ENCODE data around the gene EPS8L2. TPM values are rescaled to one million over a fixed set of nuclear protein-coding genes. Genes with fewer than 3 reads are reported as not detected.

The EPS8L2 gene
- polyA plus RNA-seq, 1 experiment = 11.0 TPM

DNA sequence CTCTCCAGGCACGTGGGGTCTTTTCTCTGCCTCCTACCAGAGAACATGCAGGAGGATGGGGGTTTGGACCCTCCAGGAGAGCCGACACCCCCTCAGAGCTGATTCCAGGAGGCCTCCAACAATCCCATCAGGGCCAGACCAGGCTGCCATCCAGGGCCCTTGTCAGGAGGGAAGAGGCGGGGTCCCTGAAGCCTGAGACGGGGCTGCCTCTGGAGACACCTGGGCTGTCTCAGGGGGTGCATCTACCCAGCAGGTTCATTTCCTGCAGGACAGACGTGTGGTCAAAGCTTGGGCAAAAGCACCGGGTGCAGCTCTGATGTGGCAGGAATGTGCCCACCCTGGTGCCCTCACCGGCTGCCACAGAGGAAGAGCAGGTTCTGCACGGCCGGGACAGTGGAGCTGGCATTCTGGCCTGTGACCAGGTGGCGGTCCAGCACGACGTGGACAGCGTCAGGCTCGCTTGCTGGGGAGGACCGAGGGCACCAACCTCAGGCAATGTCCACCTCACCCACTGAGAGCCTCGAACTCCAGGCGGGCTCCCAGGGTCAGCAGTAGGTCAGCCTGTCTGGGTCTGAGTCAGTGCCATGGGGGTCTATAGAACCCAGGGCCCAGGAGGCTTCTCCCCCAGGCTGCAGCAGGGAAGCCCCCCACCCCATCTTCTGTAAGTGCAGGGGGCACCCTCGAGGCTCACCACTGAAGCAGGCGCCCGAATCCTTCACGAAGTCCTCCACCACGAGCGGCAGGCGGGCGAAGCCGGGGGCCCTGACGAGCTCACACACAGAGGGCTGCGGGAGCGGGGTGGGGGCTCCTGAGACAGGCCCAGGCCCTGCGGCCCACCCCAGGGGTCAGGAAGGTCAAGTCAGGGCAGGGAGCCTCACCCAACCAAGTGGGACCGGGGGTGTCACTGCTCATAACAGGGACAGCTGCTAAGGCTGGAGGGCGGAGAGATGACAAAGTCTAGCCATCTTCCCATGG is 64.9 kb downstream of the EPS8L2 start:
- DNase-seq (ENCODE audit: low read depth, low spot score) = no peak
- TF ChIP-seq, protein P1, sequence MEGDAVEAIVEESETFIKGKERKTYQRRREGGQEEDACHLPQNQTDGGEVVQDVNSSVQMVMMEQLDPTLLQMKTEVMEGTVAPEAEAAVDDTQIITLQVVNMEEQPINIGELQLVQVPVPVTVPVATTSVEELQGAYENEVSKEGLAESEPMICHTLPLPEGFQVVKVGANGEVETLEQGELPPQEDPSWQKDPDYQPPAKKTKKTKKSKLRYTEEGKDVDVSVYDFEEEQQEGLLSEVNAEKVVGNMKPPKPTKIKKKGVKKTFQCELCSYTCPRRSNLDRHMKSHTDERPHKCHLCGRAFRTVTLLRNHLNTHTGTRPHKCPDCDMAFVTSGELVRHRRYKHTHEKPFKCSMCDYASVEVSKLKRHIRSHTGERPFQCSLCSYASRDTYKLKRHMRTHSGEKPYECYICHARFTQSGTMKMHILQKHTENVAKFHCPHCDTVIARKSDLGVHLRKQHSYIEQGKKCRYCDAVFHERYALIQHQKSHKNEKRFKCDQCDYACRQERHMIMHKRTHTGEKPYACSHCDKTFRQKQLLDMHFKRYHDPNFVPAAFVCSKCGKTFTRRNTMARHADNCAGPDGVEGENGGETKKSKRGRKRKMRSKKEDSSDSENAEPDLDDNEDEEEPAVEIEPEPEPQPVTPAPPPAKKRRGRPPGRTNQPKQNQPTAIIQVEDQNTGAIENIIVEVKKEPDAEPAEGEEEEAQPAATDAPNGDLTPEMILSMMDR (IDR thresholded peaks at IDR 0.05; ENCODE audit: low read depth, low read length) = no peak
- Histone ChIP-seq H3K27me3 (ENCODE audit: control insufficient read depth, insufficient read depth, low read length) (no peaks in the 10 kb centered on the region), H3K9me3 (ENCODE audit: control insufficient read depth, insufficient read depth, low read length) (no peaks in the 10 kb centered on the region), H3K27ac (ENCODE audit: low read depth, low read length) (no peak overlapping the region), H3K4me3 (ENCODE audit: low read depth, low read length) (no peak overlapping the region)
- ChIA-PET POLR2A (no interaction called here), CTCF (no interaction called here)

GRCh38 chr11:771617-772204 is 65.7 kb downstream of the EPS8L2 start:
- ChIA-PET CTCF (no interaction called here), POLR2A (no interaction called here)
- H3K27ac ChIP-seq (ENCODE audit: low read depth, low read length) = no peak overlapping the region
- DNase-seq (ENCODE audit: low read depth, low spot score) = no peak
- no peak overlapping the region for H3K4me3 ChIP-seq (ENCODE audit: low read depth, low read length)
- H3K9me3 ChIP-seq (ENCODE audit: control insufficient read depth, insufficient read depth, low read length) = no peaks in the 10 kb centered on the region; the same call in 1 of the 2 replicates
- TF ChIP-seq, protein P1 (IDR thresholded peaks at IDR 0.05; ENCODE audit: low read depth, low read length) = no peak
- H3K27me3 ChIP-seq (ENCODE audit: control insufficient read depth, insufficient read depth, low read length) = no peaks in the 10 kb centered on the region

DNA sequence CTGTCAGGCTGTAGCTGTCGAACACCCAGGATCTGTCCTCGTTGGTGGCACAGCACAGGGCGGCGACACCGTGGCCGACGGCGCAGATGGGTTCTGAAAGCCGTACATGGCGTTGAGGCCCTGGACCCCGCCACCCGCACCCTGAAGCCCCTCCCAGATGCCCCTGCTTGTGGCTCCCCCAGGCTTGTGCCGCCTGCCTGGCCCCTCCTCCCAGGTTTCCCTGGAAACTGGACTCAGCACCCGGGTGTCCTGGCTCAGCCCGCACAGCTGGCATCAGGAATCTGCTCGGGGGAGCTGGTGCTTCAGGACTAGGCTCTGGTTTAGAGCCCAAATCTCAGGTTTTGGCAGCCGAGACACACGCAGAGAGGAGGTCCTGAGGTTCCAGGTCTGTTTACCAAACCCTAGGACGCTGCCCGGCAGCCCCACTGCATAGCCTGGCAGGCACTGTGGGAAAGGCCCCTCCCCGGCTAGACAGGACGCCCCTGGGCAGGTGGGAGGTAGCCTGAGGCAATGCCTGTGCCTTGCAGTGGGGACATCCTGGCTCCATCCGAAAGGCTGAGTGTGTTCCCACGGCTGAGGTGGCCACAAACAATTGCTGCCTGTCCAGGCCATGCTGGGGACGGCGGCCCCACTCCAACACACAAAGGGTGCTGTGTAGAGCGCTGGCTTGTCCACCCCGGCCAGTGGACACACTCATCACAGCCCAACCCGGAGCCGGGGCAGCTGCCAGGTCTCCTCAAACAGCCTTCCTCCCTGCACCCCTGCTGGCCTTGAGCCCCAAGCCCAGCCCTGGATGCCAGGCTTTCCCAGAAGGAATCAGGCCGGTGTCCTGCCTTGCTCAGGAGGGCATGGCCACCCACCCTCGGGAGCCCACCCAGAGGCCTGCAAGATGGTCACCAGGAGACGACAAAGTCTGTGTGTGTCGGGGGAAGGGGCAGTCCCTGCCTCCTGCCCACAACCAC is 66.7 kb downstream of the EPS8L2 start:
- no peak for DNase-seq (ENCODE audit: low read depth, low spot score)
- ChIA-PET POLR2A (no interaction called here), CTCF (no interaction called here)
- no peaks in the 10 kb centered on the region; the same call in 1 of the 2 replicates for H3K9me3 ChIP-seq (ENCODE audit: control insufficient read depth, insufficient read depth, low read length)
- H3K27me3 ChIP-seq (ENCODE audit: control insufficient read depth, insufficient read depth, low read length) = no peaks in the 10 kb centered on the region
- no peak overlapping the region for H3K27ac ChIP-seq (ENCODE audit: low read depth, low read length)
- H3K4me3 ChIP-seq (ENCODE audit: low read depth, low read length) = no peak overlapping the region
- TF ChIP-seq, protein P1 (IDR thresholded peaks at IDR 0.05; ENCODE audit: low read depth, low read length) = no peak

DNA sequence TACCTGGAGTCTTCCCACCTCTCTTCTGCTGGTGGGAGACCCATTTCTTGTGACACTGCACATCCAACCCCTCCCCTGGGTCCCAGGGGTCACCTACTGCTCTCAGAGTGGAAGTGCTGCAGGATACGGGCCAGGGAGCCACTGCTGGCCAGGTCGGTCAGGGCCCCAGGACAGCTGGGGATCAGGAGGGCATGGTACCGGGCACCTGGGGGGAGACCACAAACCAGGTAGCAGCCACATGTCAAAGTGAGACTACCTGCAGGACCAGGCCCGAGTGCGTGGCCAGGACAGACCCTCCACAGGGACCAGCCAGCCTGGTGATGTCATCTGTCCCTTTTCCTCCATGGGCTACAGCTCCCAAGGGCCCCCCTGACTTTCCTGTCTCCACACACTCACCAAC is 67.4 kb downstream of the EPS8L2 start:
- H3K27ac ChIP-seq (ENCODE audit: low read depth, low read length) = no peak overlapping the region
- no peak for DNase-seq (ENCODE audit: low read depth, low spot score)
- ChIA-PET CTCF (interaction anchor here (1.0 kb wide), 1 partner anchor 10 kb away, joined by 3 read pairs; no protein-coding TSS in a partner anchor), POLR2A (no interaction called here)
- H3K9me3 ChIP-seq (ENCODE audit: control insufficient read depth, insufficient read depth, low read length) = no peaks in the 10 kb centered on the region; the same call in 1 of the 2 replicates
- no peaks in the 10 kb centered on the region for H3K27me3 ChIP-seq (ENCODE audit: control insufficient read depth, insufficient read depth, low read length)
- no peak overlapping the region for H3K4me3 ChIP-seq (ENCODE audit: low read depth, low read length)
- TF ChIP-seq, protein P1 (IDR thresholded peaks at IDR 0.05; ENCODE audit: low read depth, low read length) = no peak
